C4-2B (cell line): ENCODE results near the gene CEP128.

Experiments
- H3K27ac ChIP-seq: fragments of 450-650 bp; 2 replicates; pipeline ENCODE4 v1.5.1; 2017
- ZFX ChIP-seq: fragments of 450-650 bp; IDR thresholded peaks from 2 replicates; pipeline ENCODE4 v1.6.1; 2017
- TF ChIP-seq, protein P1 (sequence below): fragments of 450-650 bp; conservative IDR thresholded peaks from 2 replicates; pipeline ENCODE4 v1.5.1; 2017; ENCODE audit warnings: mild to moderate bottlenecking

Gene CEP128

DNA sequence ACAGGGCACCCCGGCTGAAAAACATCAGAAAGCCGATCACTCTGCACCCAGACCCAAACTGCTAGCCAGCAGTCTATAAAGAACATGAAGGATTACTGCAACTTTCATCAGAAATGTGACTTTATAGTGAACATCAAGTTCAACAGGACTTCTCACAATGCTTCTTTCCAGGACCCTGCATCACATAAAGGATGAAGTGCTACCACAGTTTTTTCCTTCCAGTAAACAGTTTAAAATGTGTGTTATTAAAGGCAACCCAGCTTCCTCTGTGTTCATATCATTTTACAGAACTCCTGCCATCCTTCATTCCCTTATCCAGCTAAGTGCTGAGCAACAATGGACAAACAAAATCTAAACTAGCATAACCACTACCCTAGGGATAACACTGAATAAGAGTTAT, 449.9 kb downstream of the CEP128 start:
- H3K27ac ChIP-seq = no peak overlapping the region
- TF ChIP-seq ZFX = no peak
- TF ChIP-seq, protein P1, sequence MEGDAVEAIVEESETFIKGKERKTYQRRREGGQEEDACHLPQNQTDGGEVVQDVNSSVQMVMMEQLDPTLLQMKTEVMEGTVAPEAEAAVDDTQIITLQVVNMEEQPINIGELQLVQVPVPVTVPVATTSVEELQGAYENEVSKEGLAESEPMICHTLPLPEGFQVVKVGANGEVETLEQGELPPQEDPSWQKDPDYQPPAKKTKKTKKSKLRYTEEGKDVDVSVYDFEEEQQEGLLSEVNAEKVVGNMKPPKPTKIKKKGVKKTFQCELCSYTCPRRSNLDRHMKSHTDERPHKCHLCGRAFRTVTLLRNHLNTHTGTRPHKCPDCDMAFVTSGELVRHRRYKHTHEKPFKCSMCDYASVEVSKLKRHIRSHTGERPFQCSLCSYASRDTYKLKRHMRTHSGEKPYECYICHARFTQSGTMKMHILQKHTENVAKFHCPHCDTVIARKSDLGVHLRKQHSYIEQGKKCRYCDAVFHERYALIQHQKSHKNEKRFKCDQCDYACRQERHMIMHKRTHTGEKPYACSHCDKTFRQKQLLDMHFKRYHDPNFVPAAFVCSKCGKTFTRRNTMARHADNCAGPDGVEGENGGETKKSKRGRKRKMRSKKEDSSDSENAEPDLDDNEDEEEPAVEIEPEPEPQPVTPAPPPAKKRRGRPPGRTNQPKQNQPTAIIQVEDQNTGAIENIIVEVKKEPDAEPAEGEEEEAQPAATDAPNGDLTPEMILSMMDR = no peak

DNA sequence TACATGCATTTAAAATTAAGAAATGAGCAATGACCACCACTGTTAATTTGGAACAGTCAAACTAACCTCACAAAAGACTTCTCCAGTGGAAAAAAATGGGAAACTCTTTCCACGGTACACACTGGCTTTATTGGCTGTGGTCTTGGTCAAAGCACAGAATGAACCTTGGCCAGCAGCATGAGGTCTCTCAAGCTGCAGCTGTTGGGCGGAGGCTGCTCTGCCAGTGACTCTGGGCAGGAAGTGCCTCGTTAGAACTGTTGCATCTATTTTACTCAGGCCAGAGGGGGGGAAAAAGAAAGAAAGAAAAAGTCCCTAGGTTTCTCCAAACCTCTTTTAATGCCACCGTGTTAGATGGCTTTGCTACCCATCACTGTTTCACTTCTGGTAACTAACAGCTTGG, 450.4 kb downstream of the CEP128 start:
- TF ChIP-seq ZFX = no peak
- TF ChIP-seq, protein P1 = no peak
- no peak overlapping the region for H3K27ac ChIP-seq

DNA sequence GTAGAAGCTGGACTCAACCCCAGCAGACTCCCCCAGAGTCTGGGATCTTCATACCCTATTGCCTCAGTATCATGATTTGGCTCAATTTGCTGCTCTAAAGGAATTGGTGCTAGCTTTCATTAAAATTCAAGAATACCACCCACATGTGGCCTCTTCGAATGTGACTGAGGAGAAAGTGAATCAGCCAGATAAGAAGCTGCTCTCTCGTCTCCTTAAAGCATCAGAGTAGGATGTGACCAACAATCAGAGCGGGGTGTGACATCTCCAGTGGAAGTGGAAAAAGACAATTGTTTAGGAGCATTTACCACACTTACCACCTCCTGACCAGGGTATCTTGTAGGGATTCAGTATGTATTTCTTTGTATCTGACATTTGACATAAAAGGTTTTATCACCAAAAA, 452.0 kb downstream of the CEP128 start:
- TF ChIP-seq ZFX = no peak
- TF ChIP-seq, protein P1 = no peak
- no peak overlapping the region for H3K27ac ChIP-seq

DNA sequence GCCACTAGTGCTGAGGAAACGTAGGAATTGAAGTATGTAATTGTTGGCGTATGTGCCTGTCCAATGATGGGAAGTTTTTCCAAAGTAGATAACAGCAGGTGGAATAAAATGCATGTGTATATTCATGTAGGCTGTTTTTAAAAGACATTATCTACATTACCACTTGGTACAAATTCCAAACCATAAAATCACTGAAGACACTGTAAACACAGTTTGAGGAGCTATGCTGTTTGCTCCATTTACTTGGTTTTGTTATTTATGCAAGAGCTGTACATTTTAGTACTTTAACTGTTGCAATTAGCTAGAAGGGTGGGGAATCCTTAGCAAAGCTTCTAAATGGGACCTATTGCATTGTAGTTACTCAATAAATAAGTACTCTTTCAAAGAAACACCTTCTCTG, 455.8 kb downstream of the CEP128 start:
- no peak for TF ChIP-seq ZFX
- TF ChIP-seq, protein P1 = no peak
- no peak overlapping the region for H3K27ac ChIP-seq

DNA sequence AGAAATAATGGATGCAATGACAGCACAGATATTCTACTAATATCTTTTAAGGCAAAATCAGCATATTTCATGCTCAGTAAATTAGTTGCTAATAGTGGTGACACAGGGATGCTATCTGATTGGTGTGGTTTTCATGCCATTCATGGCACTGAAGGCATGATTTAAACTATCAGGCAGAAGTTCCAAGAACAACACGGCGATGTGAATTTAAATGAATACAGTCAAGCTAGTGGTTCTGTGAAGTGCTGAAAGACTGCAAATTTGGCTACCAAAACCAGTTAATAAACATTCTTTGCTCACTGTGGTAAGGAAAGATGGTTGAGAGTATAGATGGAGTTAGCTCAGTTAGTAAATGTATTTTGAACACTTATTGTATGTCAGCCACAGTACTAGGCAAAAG, 458.2 kb downstream of the CEP128 start:
- TF ChIP-seq ZFX = no peak
- TF ChIP-seq, protein P1 = no peak
- no peak overlapping the region for H3K27ac ChIP-seq

DNA sequence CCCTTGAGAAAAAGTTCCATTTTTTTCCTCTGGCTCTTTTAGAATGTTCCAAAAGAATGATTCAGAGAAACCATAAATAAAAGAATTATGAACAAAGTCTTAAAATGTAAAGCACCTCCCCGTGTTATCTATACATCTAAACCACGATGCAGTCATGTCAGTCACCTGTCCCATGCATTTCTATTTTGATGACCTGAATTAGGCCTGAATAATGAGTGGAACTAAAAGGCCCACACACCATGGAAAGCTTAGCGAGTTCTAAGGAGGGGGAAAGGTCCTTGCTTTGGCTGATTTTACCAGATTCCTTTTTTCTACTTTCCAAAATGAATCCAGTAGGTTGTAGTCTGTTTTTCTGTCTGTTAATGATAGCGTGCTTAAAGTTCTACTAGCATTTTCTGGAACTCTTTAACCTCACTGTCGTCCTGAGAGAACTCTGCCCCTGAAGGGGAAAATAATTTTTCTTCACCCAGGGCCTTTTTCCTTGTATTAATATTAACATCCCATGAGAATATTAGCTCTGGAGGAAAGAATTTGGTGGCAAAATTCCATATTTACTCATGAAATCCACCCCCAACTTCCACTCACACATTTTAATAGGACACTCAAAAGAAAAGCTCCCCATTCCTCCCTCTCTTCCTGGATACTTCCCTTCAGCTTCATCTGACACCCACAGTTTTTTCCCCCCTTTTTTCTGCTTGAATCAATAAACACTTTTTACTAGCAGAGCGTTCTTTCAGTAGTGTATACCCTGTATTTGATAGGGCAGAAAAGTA, 464.0 kb downstream of the CEP128 start:
- TF ChIP-seq ZFX = no peak
- TF ChIP-seq, protein P1 = no peak
- H3K27ac ChIP-seq = no peak overlapping the region

DNA sequence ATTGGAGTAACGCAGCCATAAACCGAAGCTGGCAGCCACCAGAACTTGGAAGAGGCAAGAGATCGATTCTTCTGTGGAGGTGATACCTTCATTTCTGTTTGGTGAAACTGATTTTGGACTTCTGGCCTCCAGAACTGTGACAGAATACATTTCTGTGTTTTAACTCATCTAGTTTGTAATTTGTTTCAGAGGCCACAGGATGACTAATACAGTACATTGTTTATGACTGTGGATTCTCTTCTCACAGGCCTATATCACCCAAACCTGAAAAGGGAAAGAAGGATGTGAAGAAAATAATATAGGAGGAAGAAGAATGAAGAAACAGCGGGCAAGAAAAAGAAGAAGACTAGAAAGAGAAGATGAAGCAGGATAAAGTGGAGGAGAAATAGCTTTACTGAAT, 466.5 kb downstream of the CEP128 start:
- TF ChIP-seq, protein P1 = no peak
- no peak for TF ChIP-seq ZFX
- H3K27ac ChIP-seq = no peak overlapping the region
